Activated naive CD4-positive, alpha-beta T cell treated with anti-CD3 and anti-CD28 coated beads, Interleukin-2, amount 50 U/mL, for 16 hours (primary cell): ENCODE data around the gene OTOP3.
"Not testable (repeated sequence)": the region's sequence is repeated elsewhere in the genome, so short reads cannot be mapped to it uniquely, and the experiment has no call there.

Experiments
- DNase-seq: peaks from one replicate; pipeline ENCODE4 v3.0.0-alpha.2; 2020

OTOP3 gene

GRCh38 chr17:74963656-74964055 is 28.0 kb downstream of the OTOP3 start:
- no peak for DNase-seq

DNA sequence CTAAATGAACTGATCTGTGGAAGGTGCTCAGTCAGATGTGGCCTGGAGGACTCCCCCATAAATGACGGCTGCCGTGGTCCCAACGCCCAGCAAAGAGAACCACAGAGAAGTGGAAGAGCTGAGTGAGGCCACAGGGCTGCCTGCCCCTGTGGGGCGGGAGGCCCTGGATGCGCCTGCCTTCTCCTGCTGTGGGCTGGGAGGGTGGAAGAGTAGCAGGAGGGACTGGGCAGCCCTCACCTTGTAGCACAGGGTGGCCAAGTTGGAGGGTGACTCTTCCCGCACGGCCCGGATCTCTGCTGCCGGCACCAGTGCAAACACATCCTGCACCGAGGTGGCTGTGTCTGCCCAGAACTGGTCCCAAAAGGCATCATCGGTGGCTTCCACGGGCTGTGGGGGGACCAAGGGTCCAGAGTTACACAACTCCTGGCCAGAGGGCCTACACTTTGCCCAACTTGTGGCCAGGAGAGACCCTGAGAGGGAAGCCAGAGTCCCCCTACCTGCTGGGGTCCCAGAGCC is 28.6 kb downstream of the OTOP3 start:
- DNase-seq: no peak

DNA sequence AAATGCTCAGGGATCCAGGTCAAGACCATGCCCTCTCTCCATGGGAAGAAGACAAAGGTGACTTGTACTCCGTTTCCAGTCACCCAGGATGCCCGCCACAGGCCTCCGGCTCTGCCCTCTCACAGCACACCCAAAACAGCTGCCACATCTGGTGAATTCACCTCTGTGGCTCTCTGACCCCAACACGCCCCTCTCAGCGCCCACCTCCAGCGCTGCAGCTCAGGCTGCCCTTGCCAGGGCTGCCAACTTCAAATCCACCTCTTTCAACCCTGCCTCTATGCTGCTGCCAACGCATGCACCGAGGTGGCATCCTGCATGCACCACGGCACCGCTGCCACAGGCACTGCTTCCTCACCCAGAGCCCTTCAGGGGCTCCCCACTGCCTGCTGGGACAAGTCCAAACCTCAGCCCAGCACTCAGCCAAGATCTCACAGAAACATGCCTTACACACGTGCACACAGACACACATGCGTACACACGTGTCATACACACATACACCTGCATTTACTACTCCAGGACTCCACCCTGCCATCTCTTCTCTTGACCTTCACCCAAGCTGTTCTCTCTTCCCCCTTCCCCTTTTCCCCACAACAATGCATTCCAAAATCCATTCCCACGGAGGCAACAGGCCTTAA is 29.4 kb downstream of the OTOP3 start:
- DNase-seq: no peak

GRCh38 chr17:74968361-74968780 is 32.7 kb downstream of the OTOP3 start:
- no peak for DNase-seq

GRCh38 chr17:74969501-74969900 is 33.8 kb downstream of the OTOP3 start:
- DNase-seq: not testable (repeated sequence)

DNA sequence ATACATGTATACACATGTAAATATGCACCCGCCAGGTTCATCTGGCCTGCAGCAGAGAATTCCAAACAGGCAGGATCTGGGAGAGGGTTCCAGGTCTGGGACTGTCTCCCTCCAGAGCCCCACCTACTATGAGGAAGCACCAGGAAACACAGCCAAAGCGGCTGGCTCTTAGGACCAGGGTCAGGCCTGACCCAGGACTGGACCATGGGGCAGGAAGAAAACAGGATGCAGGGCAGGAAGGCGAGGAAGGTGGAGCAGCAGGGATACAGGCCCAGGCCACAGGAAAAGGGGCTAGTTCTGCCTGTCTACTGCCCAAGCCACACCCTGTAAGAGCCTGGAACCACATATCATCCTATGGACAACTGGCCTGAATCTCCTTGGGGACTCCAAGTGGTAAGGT is 34.7 kb downstream of the OTOP3 start:
- DNase-seq: no peak

GRCh38 chr17:74971069-74971841 is 35.6 kb downstream of the OTOP3 start:
- no peak for DNase-seq

GRCh38 chr17:74971842-74972106 is 36.1 kb downstream of the OTOP3 start:
- DNase-seq: no peak

DNA sequence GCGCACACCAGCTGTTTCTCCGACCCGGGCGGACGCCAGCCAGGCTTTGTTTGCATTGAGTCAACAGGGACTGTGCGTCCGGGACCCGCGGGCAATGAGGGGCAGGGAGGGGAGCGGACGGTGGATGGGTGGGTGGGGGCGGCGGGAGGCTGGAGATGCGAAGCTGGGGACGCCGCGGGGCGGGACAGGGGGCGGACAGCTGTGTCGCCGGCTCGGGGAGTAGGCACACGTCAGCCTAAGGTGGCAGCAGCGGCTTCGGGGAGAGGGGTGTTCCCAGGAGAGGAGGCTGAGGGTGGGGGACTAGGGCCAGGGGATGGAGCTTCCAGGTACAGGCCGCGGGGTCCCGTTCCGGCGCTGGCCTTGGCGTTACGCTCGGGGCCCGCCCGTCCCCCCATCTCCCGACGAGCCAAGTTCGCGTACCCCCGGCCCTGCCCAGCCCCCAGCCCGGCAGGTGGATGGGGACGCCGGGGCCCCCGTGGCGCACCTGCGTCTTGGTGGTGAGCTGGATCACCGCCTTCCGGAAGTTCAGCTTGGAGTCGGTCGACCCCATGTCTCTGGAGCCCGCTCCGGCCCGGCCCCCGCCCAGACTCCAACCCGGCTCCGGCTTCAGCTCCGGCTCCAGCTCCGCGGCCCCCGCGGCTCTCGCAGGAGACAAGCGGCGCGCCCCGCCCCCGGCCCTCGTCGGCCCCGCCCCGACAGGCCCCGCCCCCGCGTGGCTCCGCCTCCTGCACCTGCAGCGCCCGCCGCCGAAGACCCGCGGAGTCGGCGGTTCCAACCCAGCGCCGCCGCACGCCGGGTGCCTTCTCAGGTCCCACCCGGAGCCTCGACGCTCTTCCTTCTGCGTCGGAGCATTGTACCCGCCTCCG is 36.6 kb downstream of the OTOP3 start, which contains the start of gene HID1:
Gene HID1 (minus strand): TSS at position 653 of the 866 bp plus-strand sequence. CDS start 103 bp downstream, at position 550.
- peak; percentile 80 for DNase-seq

GRCh38 chr17:74972973-74973328 is 37.3 kb downstream of the OTOP3 start:
- DNase-seq: no peak

GRCh38 chr17:74975943-74976342 is 40.2 kb downstream of the OTOP3 start:
- DNase-seq: no peak

DNA sequence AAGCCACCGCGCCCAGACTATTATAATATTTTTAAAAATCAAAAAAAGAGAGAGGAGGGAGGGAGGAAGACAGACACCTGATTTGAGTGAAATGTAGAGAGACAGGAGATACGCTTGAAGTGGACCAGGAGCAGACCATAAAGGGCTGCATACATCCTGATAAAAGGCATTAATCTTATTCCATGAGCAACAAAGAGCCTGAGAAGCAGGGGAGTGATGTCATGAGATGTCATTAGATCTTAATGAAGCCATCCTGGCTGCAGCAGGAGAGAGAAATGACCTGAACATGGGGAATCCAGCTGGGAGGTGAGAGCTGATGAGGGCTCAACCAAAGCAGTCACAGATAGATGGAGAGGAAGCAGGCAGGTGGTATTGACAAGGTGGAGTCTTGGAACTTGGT is 42.1 kb downstream of the OTOP3 start:
- no peak for DNase-seq

DNA sequence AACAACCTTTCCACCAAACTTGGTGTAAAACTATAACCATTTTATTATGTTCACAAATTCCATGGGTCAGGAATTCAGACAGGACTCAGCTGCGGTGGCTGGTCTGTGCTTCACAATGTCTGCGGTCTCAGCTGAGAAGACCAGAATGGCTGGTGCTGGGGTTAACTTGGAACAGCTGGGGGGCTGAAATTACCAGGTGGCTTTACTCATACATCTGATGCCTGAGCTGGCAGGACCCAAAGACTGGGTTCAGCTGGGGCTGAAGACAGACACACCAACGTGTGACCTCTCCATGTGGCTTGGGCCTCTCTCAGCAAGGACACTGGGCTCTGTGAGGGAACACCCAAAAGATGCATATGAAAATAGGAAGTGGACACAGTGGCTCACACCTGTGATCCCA is 42.5 kb downstream of the OTOP3 start:
- no peak for DNase-seq

- no peak for DNase-seq
Observed at GRCh38 chr17:74979408-74980146, 43.9 kb downstream of the OTOP3 start.

DNA sequence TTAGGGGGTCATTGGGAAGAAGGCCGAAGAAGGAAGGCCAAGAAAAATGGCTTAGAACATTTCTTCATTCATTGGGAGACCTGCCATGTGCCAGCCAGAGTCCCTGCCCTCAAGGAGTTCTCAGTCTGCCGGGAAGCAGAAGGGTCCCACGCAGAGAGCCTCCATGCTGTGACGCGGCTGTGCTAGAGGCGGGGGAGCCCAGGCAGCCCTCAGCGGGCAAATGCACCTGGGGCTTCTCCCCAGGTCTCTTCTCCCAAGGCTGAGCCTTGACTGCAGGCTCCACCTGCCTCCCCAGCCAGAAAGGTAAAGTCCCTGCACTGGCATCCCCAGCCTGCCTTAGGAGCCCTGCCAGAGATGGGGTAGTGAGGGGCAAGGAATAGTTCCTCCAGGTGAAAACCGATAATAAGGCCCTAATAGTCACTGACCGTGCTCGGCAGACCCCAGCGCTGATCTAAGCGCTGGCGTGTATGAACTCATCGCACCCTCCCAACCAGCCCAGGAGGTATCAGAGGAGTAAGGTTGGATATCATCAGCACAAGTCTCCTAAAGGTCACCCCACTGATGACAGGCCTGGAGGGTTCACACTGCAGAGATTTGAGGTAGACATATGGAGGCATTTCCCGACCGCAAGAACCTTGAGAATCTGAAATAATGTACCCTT is 45.8 kb downstream of the OTOP3 start:
- DNase-seq: no peak

DNA sequence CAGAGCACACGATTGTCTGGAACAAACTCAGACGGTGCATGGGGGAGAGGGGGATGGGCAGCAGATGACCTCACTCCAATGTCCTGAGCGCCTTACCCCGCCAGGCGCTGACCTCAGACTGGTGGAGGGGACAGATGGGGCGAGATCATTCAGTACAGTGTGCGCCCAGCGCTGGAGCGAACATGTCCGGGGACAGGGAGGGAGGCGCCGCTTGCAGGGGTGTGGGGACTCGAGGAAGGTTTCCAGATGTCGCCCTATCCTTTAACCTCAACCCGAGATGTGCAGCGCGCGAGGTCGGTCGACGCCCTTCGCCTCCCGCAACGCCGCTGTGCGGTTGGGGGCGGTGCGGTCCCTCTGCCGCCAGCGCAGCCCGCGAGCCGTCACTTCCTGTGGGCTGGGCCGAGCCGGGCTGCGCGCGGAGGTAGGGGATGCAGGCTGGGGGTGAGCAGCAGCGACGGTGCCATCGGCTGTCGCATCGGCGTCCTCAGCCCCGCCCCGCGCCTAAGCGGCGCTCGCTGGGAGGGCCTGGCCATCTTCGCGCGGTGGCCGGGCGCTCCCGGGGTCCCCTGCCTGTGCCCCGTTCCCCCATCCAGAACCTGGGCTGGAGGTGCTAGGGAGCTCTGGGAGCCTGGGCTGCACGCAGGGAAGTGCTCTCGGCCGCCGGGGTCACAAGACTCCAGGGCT is 46.4 kb downstream of the OTOP3 start:
- DNase-seq: peak; percentile 82

GRCh38 chr17:74982663-74983313 is 47.1 kb downstream of the OTOP3 start:
- DNase-seq: not testable (repeated sequence)

- no peak for DNase-seq
Observed at GRCh38 chr17:74986206-74986576, 50.5 kb downstream of the OTOP3 start.

DNA sequence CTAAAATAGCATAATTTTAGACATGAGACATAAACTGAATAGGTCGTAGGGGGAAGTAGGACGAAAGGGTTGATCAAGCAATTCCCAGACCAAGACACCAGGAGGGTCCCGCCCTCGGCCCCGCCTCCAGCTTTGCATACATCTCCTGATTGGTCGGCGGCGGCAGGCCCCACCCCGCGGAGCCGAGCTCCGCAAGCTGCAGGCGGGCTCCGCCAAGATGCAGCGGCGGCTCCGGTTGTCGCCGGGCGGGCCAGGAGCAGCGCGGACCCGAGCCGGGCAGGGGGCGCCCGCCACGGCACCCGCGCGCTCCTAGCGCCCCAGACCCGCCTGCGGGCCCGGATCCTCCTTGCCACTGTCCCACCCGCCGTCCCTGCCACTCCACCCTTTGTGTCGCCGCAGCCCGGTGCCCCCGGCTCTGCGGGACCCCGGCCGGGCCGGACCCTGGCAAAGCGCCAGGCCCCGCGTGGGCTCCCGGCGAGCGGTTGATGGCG is 51.8 kb downstream of the OTOP3 start, which contains the start of gene CDR2L:
Gene CDR2L (plus strand): TSS at position 215 of the 491 bp plus-strand sequence. CDS start 412 bp downstream, outside the sequence.
- peak; percentile 92 for DNase-seq

DNA sequence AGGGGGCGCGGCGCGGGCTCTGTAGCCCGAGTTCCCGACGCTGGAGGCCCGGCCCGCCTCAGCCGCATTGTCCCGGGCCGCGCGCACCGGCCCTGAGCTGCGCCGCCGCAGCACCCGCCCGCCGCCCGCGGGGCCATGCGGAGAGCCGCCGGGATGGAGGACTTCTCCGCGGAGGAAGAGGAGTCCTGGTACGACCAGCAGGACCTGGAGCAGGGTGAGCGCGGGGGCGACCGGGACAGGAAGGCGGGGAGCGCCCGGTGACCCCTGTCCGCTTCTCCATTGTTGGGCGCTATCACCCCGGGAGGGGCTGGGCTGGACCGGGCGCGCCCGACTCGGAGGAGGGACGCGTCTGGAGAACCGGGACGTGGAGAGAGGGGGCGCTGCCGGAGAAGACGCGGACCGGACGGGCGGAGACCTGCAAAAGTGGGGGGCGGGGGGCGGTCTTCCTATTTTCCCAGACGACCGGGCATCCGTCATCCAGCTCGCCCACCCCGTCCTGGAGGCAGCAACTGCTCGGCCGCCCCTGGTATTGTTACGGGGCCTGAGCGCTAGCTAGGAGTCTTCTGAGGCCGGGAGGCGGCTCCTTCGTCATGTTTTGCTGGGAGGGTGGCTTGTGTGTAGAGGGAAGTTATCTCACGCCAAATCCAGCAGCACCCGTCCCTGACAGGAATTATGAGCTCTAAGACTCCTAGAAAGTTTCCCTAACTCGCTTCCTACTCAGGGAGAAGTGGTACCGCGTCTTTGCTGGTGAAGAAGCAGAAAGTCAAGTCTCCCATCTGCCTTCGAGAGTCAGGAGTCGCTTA is 52.4 kb downstream of the OTOP3 start:
- peak; percentile 27 for DNase-seq
